ENCODE measurements around the gene INPP5D.
A peak's percentile ranks its signal among the peaks of the same experiment; 100 is the strongest.
"Not testable (repeated sequence)": the region's sequence is repeated elsewhere in the genome, so short reads cannot be mapped to it uniquely, and the experiment has no call there.

Gene INPP5D

GRCh38 chr2:233059797-233060500 lies at the start of gene INPP5D:
Gene INPP5D (plus strand): TSS chr2:233060342. CDS start chr2:233060479, 137 bp downstream.
- no peaks in the 10 kb centered on the region for H3K27me3 Mint-ChIP-seq
- H3K36me3 Mint-ChIP-seq: peaks cover 13% of the 10 kb centered on the region
- peak within 1 kb of the TSS; percentile 91 for H3K27ac Mint-ChIP-seq
- H3K4me3 Mint-ChIP-seq: peak within 1 kb of the TSS; percentile 98
- H3K4me1 Mint-ChIP-seq: peaks cover 22% of the 10 kb centered on the region
- H3K9me3 Mint-ChIP-seq: no peaks in the 10 kb centered on the region
- ATAC-seq (ENCODE audit: low read depth): peak; percentile 79
- peak; percentile 74 to 77 for DNase-seq (ENCODE audit: low spot score in 2 of 2)

GRCh38 chr2:233010569-233011267 lies 49.4 kb upstream of the INPP5D start:
- no peak overlapping the region for H3K27ac Mint-ChIP-seq
- ATAC-seq (ENCODE audit: low read depth): no peak
- no peak overlapping the region for H3K4me3 Mint-ChIP-seq
- H3K4me1 Mint-ChIP-seq: peaks cover 7% of the 10 kb centered on the region
- peaks cover 4% of the 10 kb centered on the region for H3K36me3 Mint-ChIP-seq
- H3K27me3 Mint-ChIP-seq: peaks cover 8% of the 10 kb centered on the region
- DNase-seq (ENCODE audit: low spot score in 2 of 2): no peak
- peaks cover 7% of the 10 kb centered on the region for H3K9me3 Mint-ChIP-seq

GRCh38 chr2:233011268-233011650 lies 48.9 kb upstream of the INPP5D start:
- H3K27me3 Mint-ChIP-seq: peaks cover 8% of the 10 kb centered on the region
- no peak overlapping the region for H3K27ac Mint-ChIP-seq
- H3K4me1 Mint-ChIP-seq: peaks cover 7% of the 10 kb centered on the region
- peaks cover 4% of the 10 kb centered on the region for H3K36me3 Mint-ChIP-seq
- H3K4me3 Mint-ChIP-seq: no peak overlapping the region
- H3K9me3 Mint-ChIP-seq: peaks cover 7% of the 10 kb centered on the region
- ATAC-seq (ENCODE audit: low read depth) (no peak), DNase-seq (ENCODE audit: low spot score in 2 of 2) (no peak)

- Mint-ChIP-seq H3K4me1 (peaks cover 7% of the 10 kb centered on the region), H3K4me3 (no peak overlapping the region), H3K9me3 (peaks cover 7% of the 10 kb centered on the region), H3K36me3 (peaks cover 4% of the 10 kb centered on the region), H3K27ac (no peak overlapping the region), H3K27me3 (peaks cover 8% of the 10 kb centered on the region)
- no peak for DNase-seq (ENCODE audit: low spot score in 2 of 2)
- no peak for ATAC-seq (ENCODE audit: low read depth)
These were observed 48.4 kb upstream of the INPP5D start for GRCh38 chr2:233011702-233012131.

GRCh38 chr2:233012301-233012971 lies 47.7 kb upstream of the INPP5D start:
- H3K36me3 Mint-ChIP-seq: peaks cover 4% of the 10 kb centered on the region
- H3K9me3 Mint-ChIP-seq: peaks cover 8% of the 10 kb centered on the region
- no peak overlapping the region for H3K27ac Mint-ChIP-seq
- DNase-seq (ENCODE audit: low spot score in 2 of 2) (no peak), ATAC-seq (ENCODE audit: low read depth) (no peak)
- no peak overlapping the region for H3K4me3 Mint-ChIP-seq
- peaks cover 8% of the 10 kb centered on the region for H3K27me3 Mint-ChIP-seq
- H3K4me1 Mint-ChIP-seq: peaks cover 7% of the 10 kb centered on the region

- DNase-seq (ENCODE audit: low spot score in 2 of 2) (no peak), ATAC-seq (ENCODE audit: low read depth) (no peak)
- Mint-ChIP-seq H3K4me1 (peaks cover 7% of the 10 kb centered on the region), H3K36me3 (peaks cover 4% of the 10 kb centered on the region), H3K27me3 (peaks cover 8% of the 10 kb centered on the region), H3K27ac (no peak within 1 kb of the TSS), H3K9me3 (peaks cover 9% of the 10 kb centered on the region), H3K4me3 (no peak within 1 kb of the TSS)
These were observed 47.1 kb upstream of the INPP5D start, which contains the start of gene NGEF for GRCh38 chr2:233013027-233013461. Gene NGEF (minus strand): TSS chr2:233013256. CDS start chr2:232974890, 38,366 bp downstream.

GRCh38 chr2:233013650-233014049 lies 46.5 kb upstream of the INPP5D start:
- DNase-seq (ENCODE audit: low spot score in 2 of 2): no peak
- Mint-ChIP-seq H3K27ac (no peak overlapping the region), H3K27me3 (peaks cover 8% of the 10 kb centered on the region), H3K36me3 (peaks cover 4% of the 10 kb centered on the region), H3K4me1 (peaks cover 7% of the 10 kb centered on the region), H3K9me3 (peaks cover 9% of the 10 kb centered on the region), H3K4me3 (no peak overlapping the region)
- ATAC-seq (ENCODE audit: low read depth): no peak

- Mint-ChIP-seq H3K27ac (no peak overlapping the region), H3K4me1 (peaks cover 7% of the 10 kb centered on the region), H3K4me3 (no peak overlapping the region), H3K36me3 (peaks cover 4% of the 10 kb centered on the region), H3K27me3 (peaks cover 8% of the 10 kb centered on the region), H3K9me3 (peaks cover 9% of the 10 kb centered on the region)
- DNase-seq (ENCODE audit: low spot score in 2 of 2) (no peak), ATAC-seq (ENCODE audit: low read depth) (no peak)
These were observed 45.0 kb upstream of the INPP5D start for GRCh38 chr2:233015019-233015645.

GRCh38 chr2:233017947-233018346 lies 42.2 kb upstream of the INPP5D start:
- peaks cover 6% of the 10 kb centered on the region for H3K27me3 Mint-ChIP-seq
- DNase-seq (ENCODE audit: low spot score in 2 of 2): no peak
- no peak overlapping the region for H3K4me3 Mint-ChIP-seq
- H3K9me3 Mint-ChIP-seq: peaks cover 13% of the 10 kb centered on the region
- no peak overlapping the region for H3K27ac Mint-ChIP-seq
- peaks cover 4% of the 10 kb centered on the region for H3K36me3 Mint-ChIP-seq
- H3K4me1 Mint-ChIP-seq: peaks cover 4% of the 10 kb centered on the region
- ATAC-seq (ENCODE audit: low read depth): no peak

- H3K36me3 Mint-ChIP-seq; H3K27ac Mint-ChIP-seq; H3K4me1 Mint-ChIP-seq; ATAC-seq (ENCODE audit: low read depth); H3K4me3 Mint-ChIP-seq; H3K27me3 Mint-ChIP-seq; DNase-seq (ENCODE audit: low spot score in 2 of 2): not testable (repeated sequence)
- H3K9me3 Mint-ChIP-seq: peaks cover 13% of the 10 kb centered on the region
These were observed 40.5 kb upstream of the INPP5D start for GRCh38 chr2:233019610-233020009.

GRCh38 chr2:233020454-233020853 lies 39.7 kb upstream of the INPP5D start:
- Mint-ChIP-seq H3K4me3 (no peak overlapping the region), H3K9me3 (peaks cover 6% of the 10 kb centered on the region), H3K27me3 (peaks cover under 1% of the 10 kb centered on the region), H3K4me1 (peaks cover under 1% of the 10 kb centered on the region), H3K27ac (no peak overlapping the region), H3K36me3 (peaks cover under 1% of the 10 kb centered on the region)
- no peak for DNase-seq (ENCODE audit: low spot score in 2 of 2)
- ATAC-seq (ENCODE audit: low read depth): no peak

- Mint-ChIP-seq H3K36me3 (no peaks in the 10 kb centered on the region), H3K4me3 (no peak overlapping the region), H3K9me3 (peaks cover 6% of the 10 kb centered on the region), H3K4me1 (no peaks in the 10 kb centered on the region), H3K27me3 (no peaks in the 10 kb centered on the region), H3K27ac (no peak overlapping the region)
- ATAC-seq (ENCODE audit: low read depth) (no peak), DNase-seq (ENCODE audit: low spot score in 2 of 2) (no peak)
These were observed 38.4 kb upstream of the INPP5D start for GRCh38 chr2:233021771-233022170.

GRCh38 chr2:233022561-233022960 lies 37.6 kb upstream of the INPP5D start:
- Mint-ChIP-seq H3K27ac (no peak overlapping the region), H3K9me3 (peaks cover 4% of the 10 kb centered on the region), H3K27me3 (no peaks in the 10 kb centered on the region)

More at GRCh38 chr2:233022561-233022960, 37.6 kb upstream of the INPP5D start:
- H3K36me3 Mint-ChIP-seq: no peaks in the 10 kb centered on the region
- H3K4me1 Mint-ChIP-seq: no peaks in the 10 kb centered on the region
- H3K4me3 Mint-ChIP-seq: no peak overlapping the region
- ATAC-seq (ENCODE audit: low read depth) (no peak), DNase-seq (ENCODE audit: low spot score in 2 of 2) (no peak)

Measured in memory B cell (primary cell).